HG03280 (cell line): Measurements from ENCODE around the gene RFX7.
"Not testable (repeated sequence)": the region's sequence is repeated elsewhere in the genome, so short reads cannot be mapped to it uniquely, and the experiment has no call there.

ENCODE experiments used
- ATAC-seq: cut with Tn5 transposase; IDR thresholded peaks from one replicate; pipeline ENCODE4 v1.9.1; 2021; ENCODE audit warnings: mild to moderate bottlenecking, moderate library complexity; ENCODE audit not compliant: unreplicated experiment

RFX7 gene

GRCh38 chr15:56207711-56208110, 36.0 kb downstream of the RFX7 start:
- no peak for ATAC-seq

DNA sequence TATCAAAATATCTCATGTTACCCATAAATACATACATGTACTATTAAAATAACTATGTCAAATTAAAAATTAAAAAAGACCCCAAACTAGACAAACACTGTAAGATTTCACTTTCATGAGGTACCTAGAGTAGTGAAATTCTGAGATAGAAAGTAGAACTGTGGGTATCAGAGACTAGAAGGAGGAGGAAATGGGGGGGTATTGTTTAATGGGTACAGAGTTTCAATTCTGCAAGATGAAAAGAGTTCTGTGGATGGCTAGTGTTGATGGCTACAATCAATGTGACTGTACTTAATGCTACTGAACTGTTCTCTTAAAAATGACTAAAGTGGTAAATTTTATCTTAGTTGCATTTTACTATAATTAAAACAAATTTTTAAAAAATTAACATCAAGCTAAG, 36.6 kb downstream of the RFX7 start:
- ATAC-seq: peak; percentile 68

GRCh38 chr15:56205061-56205876, 38.4 kb downstream of the RFX7 start:
- no peak for ATAC-seq

DNA sequence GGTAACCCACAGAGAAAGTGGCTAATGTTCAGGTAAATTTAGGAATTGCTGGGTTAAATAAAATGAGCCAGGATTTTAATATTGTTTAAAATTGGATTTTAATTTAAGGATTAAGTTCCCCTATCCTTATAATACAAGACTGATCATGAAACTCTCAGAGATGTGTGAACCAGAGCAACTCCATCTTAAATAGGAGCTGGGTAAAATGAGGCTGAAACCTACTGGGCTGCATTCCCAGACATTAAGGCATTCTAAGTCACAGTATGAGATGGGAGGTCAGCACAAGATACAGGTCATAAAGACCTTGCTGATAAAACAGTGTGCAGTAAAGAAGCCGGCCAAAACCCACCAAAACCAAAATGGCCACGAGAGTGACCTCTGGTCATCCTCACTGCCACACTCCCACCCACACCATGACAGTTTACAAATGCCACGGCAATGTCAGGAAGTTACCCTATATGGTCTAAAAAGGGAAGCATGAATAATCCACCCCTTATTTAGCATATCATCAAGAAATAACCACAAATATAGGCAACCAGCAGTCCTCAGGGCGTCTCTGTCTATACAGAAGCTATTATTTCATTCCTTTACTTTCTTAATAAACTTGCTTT, 40.3 kb downstream of the RFX7 start:
- ATAC-seq: not testable (repeated sequence)

DNA sequence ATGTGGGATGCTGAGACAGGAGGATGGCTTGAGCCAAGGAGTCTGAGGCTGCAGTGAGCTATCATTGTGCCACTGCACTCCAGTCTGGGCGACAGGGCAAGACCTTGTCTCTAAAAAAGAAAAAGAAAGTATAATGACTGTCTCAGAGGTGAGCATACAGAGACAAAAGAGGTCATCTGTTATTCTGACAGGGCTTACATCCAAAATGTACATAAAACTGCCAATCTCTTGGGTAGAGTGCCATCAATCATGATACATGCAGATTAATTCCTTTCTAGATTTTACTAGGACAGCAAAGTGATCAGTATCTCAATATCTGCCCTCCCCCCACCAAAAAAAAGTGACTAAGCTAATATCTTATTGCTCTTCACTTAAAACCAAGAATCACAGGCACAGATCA, 41.0 kb downstream of the RFX7 start:
- no peak for ATAC-seq

GRCh38 chr15:56199038-56199437, 44.6 kb downstream of the RFX7 start:
- no peak for ATAC-seq

GRCh38 chr15:56194035-56194434, 49.6 kb downstream of the RFX7 start:
- no peak for ATAC-seq

DNA sequence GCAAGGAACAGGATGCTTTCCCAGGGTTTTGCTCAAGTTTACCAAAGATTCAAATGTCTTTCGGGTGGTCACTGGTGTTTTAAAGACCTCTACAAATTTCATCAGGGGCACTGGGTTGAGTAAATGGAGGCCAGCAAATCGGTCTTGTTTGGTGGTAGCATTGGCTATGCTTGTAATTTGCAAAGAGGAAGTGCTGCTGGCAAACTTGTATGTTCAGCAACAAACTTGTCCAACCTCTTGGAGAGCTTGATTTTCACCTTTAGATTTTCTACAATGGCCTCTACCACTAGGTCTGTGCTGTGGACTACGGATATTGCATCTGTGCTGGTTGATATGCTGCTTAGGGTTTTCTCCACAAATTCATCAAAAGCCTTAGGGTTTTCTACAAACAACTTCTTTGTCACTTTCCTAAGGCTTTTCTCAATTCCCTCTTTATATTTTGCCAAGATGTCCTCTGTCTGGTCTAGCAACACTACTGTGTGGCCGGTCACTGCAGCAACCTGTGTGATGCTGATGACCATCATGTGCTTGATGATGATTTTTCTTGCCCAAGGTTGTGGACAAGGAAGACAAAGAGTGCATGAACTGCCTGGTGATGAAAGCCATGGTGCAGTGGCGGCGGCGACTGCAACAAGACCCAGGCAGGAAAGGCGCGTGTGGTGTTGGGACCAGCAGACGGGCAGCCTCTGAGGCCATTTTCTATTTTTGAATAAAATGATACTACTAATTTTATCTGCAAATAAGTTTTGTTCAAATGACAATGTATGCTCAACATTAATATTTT, 50.8 kb downstream of the RFX7 start:
- ATAC-seq: no peak

DNA sequence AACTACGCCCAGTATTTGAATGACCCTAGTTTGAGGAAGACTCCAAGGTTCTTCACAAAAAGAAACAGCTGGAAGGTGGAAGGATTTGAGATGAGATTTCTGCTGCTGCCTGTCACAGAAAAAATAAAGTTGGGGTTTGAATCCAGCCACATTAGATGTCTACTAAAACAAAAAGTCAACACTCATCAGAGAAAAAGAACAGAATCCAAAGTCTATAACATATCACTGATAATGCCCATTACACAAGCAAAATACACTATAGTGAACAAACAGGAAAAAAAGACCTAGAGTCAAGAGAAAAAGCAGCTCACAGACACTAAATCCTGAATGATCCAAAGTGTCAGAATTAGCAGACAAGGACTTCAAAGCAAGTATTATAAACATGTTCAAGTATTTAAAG, 56.0 kb downstream of the RFX7 start:
- ATAC-seq: no peak

DNA sequence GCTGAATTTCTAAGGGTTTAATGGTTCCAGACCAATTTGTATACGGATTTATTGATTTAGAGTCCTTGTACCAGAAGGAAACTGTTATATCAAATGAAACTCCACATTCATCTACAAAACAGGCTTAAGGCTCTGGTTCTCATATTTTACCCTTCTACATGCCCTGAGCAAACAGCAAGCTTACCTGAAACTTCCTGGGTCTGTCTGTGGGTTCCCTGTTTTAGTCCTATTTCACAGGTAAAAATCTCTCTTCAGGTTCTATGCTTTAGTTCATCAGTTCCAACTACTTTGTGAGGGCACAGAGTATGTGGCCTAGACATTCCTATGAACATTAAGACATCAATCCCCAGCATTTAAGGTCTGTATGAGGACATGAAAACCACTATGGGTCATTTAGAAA, 57.7 kb downstream of the RFX7 start:
- ATAC-seq: no peak

GRCh38 chr15:56184516-56184915, 59.2 kb downstream of the RFX7 start:
- no peak for ATAC-seq

- no peak for ATAC-seq
These were observed 62.8 kb downstream of the RFX7 start for GRCh38 chr15:56180851-56181250.

DNA sequence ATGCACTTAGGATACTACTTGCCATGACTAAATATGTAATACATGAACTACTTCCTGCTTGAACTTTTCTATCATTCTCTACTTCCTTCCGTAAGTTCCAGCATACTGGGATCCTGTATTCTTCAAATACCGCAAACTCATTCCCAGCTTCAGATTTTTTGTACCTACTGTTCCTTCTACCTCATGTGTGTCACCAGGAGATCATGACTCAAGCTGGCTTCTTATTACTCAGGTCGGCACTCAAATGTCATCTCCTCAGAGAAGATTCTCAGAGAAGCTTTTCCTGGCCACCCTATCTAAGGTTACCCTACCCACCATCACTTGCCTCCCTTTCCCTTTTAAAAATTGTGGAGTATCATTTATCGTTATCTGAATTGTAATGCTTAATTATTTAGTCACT, 66.7 kb downstream of the RFX7 start:
- no peak for ATAC-seq

GRCh38 chr15:56175788-56176187, 67.9 kb downstream of the RFX7 start:
- no peak for ATAC-seq

DNA sequence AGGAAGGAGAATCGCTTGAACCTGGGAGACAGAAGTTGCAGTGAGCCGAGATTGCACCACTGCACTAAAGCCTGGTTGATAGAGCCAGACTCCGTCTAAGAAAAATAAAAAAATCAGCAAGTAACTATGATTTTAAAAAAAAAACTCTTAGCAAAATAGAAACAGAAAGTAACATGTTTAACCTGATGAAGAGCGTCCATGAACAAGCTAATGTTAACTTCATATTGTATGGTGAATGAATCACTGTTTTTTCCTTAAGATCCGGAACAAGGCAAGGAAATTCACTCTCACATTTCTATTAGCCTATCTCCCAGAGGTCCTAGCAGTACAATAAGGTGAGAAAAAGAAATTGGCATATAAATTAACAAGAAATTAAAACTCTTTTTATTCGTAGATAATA, 69.0 kb downstream of the RFX7 start:
- no peak for ATAC-seq

GRCh38 chr15:56168394-56168793, 75.3 kb downstream of the RFX7 start:
- no peak for ATAC-seq

GRCh38 chr15:56165234-56165633, 78.4 kb downstream of the RFX7 start:
- no peak for ATAC-seq

DNA sequence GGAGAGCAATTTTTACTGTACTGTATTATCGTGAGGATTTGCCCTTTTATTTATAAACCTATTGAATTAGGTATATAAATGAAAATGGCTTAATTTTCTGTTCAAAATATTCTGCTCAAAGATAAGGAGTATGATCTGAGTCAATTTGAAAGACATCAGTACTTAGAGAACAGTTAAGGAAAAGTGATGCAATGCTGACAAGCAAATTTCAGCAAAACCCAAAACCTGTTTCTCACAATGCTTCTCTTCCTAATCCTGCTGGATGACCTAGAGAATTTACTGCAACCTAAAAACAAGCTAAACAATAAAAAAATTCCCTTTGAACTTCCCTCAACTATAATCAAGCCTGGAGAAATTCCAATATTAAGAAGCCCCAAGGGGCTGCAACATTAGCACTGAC, 82.7 kb downstream of the RFX7 start:
- no peak for ATAC-seq

DNA sequence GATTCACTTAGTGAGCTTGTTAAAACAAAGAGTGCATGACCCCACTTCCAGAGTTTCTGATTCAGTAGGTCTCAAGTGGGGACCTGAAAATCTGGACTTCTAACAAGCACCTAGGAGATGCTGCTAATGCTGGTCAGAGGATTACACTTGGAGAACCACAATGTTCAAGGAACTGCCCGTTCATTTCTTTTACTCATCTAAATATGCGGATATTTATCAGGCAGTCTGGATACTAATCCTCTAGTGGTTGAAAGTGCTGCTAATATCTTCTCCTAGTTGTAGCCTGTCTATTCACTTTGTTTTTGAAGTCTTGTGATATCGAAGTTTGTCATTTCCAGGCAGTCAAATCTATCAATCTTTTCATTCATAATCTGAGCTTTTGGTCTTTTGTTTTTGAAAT, 86.8 kb downstream of the RFX7 start:
- ATAC-seq: no peak

- ATAC-seq: not testable (repeated sequence)
These were observed 88.4 kb downstream of the RFX7 start for GRCh38 chr15:56155278-56155677.

DNA sequence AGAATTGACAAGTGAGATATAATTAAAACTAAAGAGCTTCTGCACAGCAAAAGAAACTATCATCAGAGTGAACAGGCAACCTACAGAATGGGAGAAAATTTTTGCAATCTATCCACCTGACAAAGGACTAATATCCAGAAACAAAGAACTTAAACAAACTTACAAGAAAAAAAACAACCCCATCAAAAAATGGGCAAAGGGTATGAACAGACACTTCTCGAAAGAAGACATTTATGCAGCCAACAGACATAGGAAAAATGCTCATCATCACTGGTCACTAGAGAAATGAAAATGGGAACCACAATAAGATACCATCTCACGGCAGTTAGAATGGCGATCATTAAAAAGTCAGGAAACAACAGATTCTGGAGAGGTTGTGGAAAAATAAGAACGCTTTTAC, 88.9 kb downstream of the RFX7 start:
- not testable (repeated sequence) for ATAC-seq

DNA sequence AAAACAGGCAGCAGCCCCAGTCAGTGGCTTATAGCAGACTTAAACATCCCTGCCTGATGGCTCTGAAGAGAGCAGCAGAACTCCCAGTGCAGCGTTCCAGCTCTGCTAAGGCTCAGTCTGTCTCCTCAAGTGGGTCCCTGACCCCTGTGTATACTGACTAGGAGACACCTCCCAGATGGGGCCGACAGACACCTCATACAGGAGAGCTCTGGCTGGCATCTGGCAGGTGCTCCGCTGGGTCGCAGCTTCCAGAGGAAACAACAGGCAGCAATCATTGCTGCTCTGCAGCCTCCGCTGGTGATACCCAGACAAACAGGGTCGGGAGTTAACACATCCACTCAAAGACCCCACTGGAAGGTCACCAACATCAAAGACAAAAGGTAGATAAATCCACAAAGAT, 93.5 kb downstream of the RFX7 start:
- no peak for ATAC-seq
